ENCODE results near the gene CSMD2.

DNA sequence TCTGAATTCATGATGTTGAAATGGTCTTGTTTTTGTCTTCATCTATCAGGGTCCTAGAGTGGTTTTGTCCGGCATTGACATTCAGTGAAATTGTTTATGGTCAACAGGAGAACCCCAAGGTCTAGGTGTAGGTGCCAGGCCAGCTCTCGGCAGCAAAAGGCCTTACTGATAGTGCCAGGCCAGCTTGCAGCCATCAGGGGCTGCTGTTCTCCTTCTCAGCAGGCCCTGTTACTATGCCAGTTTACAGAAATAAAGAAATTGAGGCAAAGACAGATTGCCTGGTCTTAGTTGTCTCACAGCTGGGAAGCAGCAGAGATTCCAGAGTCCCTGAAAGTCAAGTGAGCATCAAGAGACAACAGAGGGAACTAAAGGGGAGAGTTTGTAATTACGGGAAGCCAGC lies 289.2 kb downstream of the CSMD2 start:
- TF ChIP-seq CTCF (IDR thresholded peaks at IDR 0.05; ENCODE audit: low read depth, low read length) = peak; percentile 28
- TF ChIP-seq EZH2phosphoT487 (IDR thresholded peaks at IDR 0.05; ENCODE audit: low read depth) = no peak
